ENCODE data around the gene KRTAP15-1. TPM values are rescaled to one million over a fixed set of nuclear protein-coding genes. Genes with fewer than 3 reads are reported as not detected.

Gene KRTAP15-1
- total RNA-seq, 2 experiments from 2014 or later, result not detected

- ChIA-PET POLR2A (no interaction called here), CTCF (no interaction called here)
- DNase-seq, result no peak
- Mint-ChIP-seq H3K27me3 (no peaks in the 10 kb centered on the region), H3K36me3 (ENCODE audit: low read depth) (no peaks in the 10 kb centered on the region), H3K9me3 (no peaks in the 10 kb centered on the region), H3K4me1 (peaks cover 2% of the 10 kb centered on the region), H3K27ac (no peak overlapping the region), H3K4me3 (no peak overlapping the region)
Measured at GRCh38 chr21:30448514-30448913, 8.4 kb downstream of the KRTAP15-1 start.

GRCh38 chr21:30463713-30464112 lies 23.6 kb downstream of the KRTAP15-1 start:
- ChIA-PET POLR2A (no interaction called here), CTCF (no interaction called here)
- H3K27ac Mint-ChIP-seq, result no peak overlapping the region
- H3K27me3 Mint-ChIP-seq, result no peaks in the 10 kb centered on the region
- no peak overlapping the region for H3K4me3 Mint-ChIP-seq
- no peaks in the 10 kb centered on the region for H3K4me1 Mint-ChIP-seq
- no peaks in the 10 kb centered on the region for H3K9me3 Mint-ChIP-seq
- no peaks in the 10 kb centered on the region for H3K36me3 Mint-ChIP-seq (ENCODE audit: low read depth)
- no peak for DNase-seq

GRCh38 chr21:30468900-30469714 lies 29.0 kb downstream of the KRTAP15-1 start:
- no peaks in the 10 kb centered on the region for H3K9me3 Mint-ChIP-seq
- no peaks in the 10 kb centered on the region for H3K27me3 Mint-ChIP-seq
- no peak for DNase-seq
- no peaks in the 10 kb centered on the region for H3K4me1 Mint-ChIP-seq
- ChIA-PET POLR2A (no interaction called here), CTCF (no interaction called here)
- no peak overlapping the region for H3K4me3 Mint-ChIP-seq
- no peaks in the 10 kb centered on the region for H3K36me3 Mint-ChIP-seq (ENCODE audit: low read depth)
- H3K27ac Mint-ChIP-seq, result no peak overlapping the region

GRCh38 chr21:30478004-30478403 lies 37.9 kb downstream of the KRTAP15-1 start:
- Mint-ChIP-seq H3K27ac (no peak overlapping the region), H3K9me3 (no peaks in the 10 kb centered on the region), H3K36me3 (ENCODE audit: low read depth) (no peaks in the 10 kb centered on the region), H3K4me3 (no peak overlapping the region), H3K27me3 (peaks cover 2% of the 10 kb centered on the region), H3K4me1 (no peaks in the 10 kb centered on the region)
- POLR2A ChIA-PET, result no interaction called here
- DNase-seq, result no peak
- CTCF ChIA-PET, result no interaction called here

GRCh38 chr21:30479259-30479658 lies 39.2 kb downstream of the KRTAP15-1 start:
- H3K27me3 Mint-ChIP-seq, result peaks cover 2% of the 10 kb centered on the region
- no peak for DNase-seq
- POLR2A ChIA-PET, result no interaction called here
- H3K27ac Mint-ChIP-seq, result no peak overlapping the region
- no peak overlapping the region for H3K4me3 Mint-ChIP-seq
- H3K4me1 Mint-ChIP-seq, result no peaks in the 10 kb centered on the region
- H3K9me3 Mint-ChIP-seq, result no peaks in the 10 kb centered on the region
- H3K36me3 Mint-ChIP-seq (ENCODE audit: low read depth), result no peaks in the 10 kb centered on the region
- CTCF ChIA-PET, result no interaction called here

- Mint-ChIP-seq H3K27ac (no peak within 1 kb of the TSS), H3K4me1 (no peaks in the 10 kb centered on the region), H3K9me3 (peaks cover 3% of the 10 kb centered on the region), H3K36me3 (ENCODE audit: low read depth) (no peaks in the 10 kb centered on the region), H3K27me3 (peaks cover 2% of the 10 kb centered on the region), H3K4me3 (no peak within 1 kb of the TSS)
- no peak for DNase-seq
- POLR2A ChIA-PET, result no interaction called here
- CTCF ChIA-PET, result no interaction called here
Measured at GRCh38 chr21:30480145-30480544, 40.1 kb downstream of the KRTAP15-1 start, which contains the start of gene KRTAP19-1. Gene KRTAP19-1, minus strand, starts transcription at chr21:30480367. Its CDS starts 50 bp downstream, at chr21:30480317.

- Mint-ChIP-seq H3K36me3 (ENCODE audit: low read depth) (no peaks in the 10 kb centered on the region), H3K27me3 (peaks cover 2% of the 10 kb centered on the region), H3K4me3 (no peak overlapping the region), H3K4me1 (no peaks in the 10 kb centered on the region), H3K9me3 (peaks cover 15% of the 10 kb centered on the region), H3K27ac (no peak overlapping the region)
- POLR2A ChIA-PET, result no interaction called here
- CTCF ChIA-PET, result no interaction called here
- no peak for DNase-seq
Measured at GRCh38 chr21:30482130-30482529, 42.1 kb downstream of the KRTAP15-1 start.

GRCh38 chr21:30486180-30486579 lies 46.1 kb downstream of the KRTAP15-1 start:
- H3K4me3 Mint-ChIP-seq, result no peak overlapping the region
- no peak overlapping the region for H3K27ac Mint-ChIP-seq
- ChIA-PET CTCF (no interaction called here), POLR2A (no interaction called here)
- peaks cover 19% of the 10 kb centered on the region for H3K9me3 Mint-ChIP-seq
- DNase-seq, result no peak
- peaks cover 2% of the 10 kb centered on the region for H3K27me3 Mint-ChIP-seq
- H3K36me3 Mint-ChIP-seq (ENCODE audit: low read depth), result no peaks in the 10 kb centered on the region
- H3K4me1 Mint-ChIP-seq, result no peaks in the 10 kb centered on the region

- Mint-ChIP-seq H3K27ac (no peak within 1 kb of the TSS), H3K36me3 (ENCODE audit: low read depth) (no peaks in the 10 kb centered on the region), H3K4me3 (no peak within 1 kb of the TSS), H3K27me3 (no peaks in the 10 kb centered on the region), H3K4me1 (no peaks in the 10 kb centered on the region), H3K9me3 (peaks cover 19% of the 10 kb centered on the region)
- CTCF ChIA-PET, result no interaction called here
- no peak for DNase-seq
- POLR2A ChIA-PET, result no interaction called here
Measured at GRCh38 chr21:30487336-30487735, 47.3 kb downstream of the KRTAP15-1 start, which contains the start of gene KRTAP19-2. Gene KRTAP19-2, minus strand, starts transcription at chr21:30487436. Its CDS starts 88 bp downstream, at chr21:30487348.

Other genes with a start within 250 kb of the KRTAP15-1 start
- not detected for gene CLDN8, start 224.2 kb upstream of the KRTAP15-1 start, total RNA-seq
- gene KRTAP24-1, start 157.3 kb upstream of the KRTAP15-1 start, total RNA-seq, result not detected
- gene KRTAP25-1, start 150.8 kb upstream of the KRTAP15-1 start, total RNA-seq, result not detected
- gene KRTAP26-1, start 120.0 kb upstream of the KRTAP15-1 start, total RNA-seq, result not detected
- not detected for gene KRTAP27-1, start 102.6 kb upstream of the KRTAP15-1 start, total RNA-seq
- not detected for gene KRTAP23-1, start 91.7 kb upstream of the KRTAP15-1 start, total RNA-seq
- not detected for gene KRTAP13-2, start 68.0 kb upstream of the KRTAP15-1 start, total RNA-seq
- gene KRTAP13-1, start 44.2 kb upstream of the KRTAP15-1 start, total RNA-seq, result not detected
- gene KRTAP13-3, start 14.3 kb upstream of the KRTAP15-1 start, total RNA-seq, result not detected
- not detected for gene KRTAP13-4, start 10.1 kb upstream of the KRTAP15-1 start, total RNA-seq
- not detected for gene KRTAP19-1, start 40.1 kb downstream of the KRTAP15-1 start, total RNA-seq
- gene KRTAP19-2, start 47.2 kb downstream of the KRTAP15-1 start, total RNA-seq, result not detected
- not detected for gene KRTAP19-3, start 51.7 kb downstream of the KRTAP15-1 start, total RNA-seq
- not detected for gene KRTAP19-4, start 56.9 kb downstream of the KRTAP15-1 start, total RNA-seq
- gene KRTAP19-5, start 61.9 kb downstream of the KRTAP15-1 start, total RNA-seq, result not detected
- gene KRTAP19-6, start 101.6 kb downstream of the KRTAP15-1 start, total RNA-seq, result not detected
- gene KRTAP19-7, start 121.0 kb downstream of the KRTAP15-1 start, total RNA-seq, result not detected
- gene KRTAP22-2, start 150.1 kb downstream of the KRTAP15-1 start, total RNA-seq, result not detected
- not detected for gene KRTAP6-3, start 152.2 kb downstream of the KRTAP15-1 start, total RNA-seq
- not detected for gene KRTAP6-2, start 158.6 kb downstream of the KRTAP15-1 start, total RNA-seq
- not detected for gene KRTAP22-1, start 160.8 kb downstream of the KRTAP15-1 start, total RNA-seq
- not detected for gene KRTAP6-1, start 173.7 kb downstream of the KRTAP15-1 start, total RNA-seq
- not detected for gene KRTAP20-1, start 176.2 kb downstream of the KRTAP15-1 start, total RNA-seq
- not detected for gene KRTAP20-4, start 180.4 kb downstream of the KRTAP15-1 start, total RNA-seq
- not detected for gene KRTAP20-2, start 194.9 kb downstream of the KRTAP15-1 start, total RNA-seq
- gene KRTAP20-3, start 202.6 kb downstream of the KRTAP15-1 start, total RNA-seq, result not detected

All from activated CD4-positive, alpha-beta T cell treated with anti-CD3 and anti-CD28 coated beads, Interleukin-2, amount 10 ng/mL, durations not matched to agents 7 days and 5 days (primary cell).